WTC11 (cell line): ENCODE data around the gene CPB2. TPM values are rescaled to one million over a fixed set of nuclear protein-coding genes. Genes with fewer than 3 reads are reported as not detected.

ENCODE experiments used
- ATAC-seq: fragments of 200-7000 bp; cut with Tn5 transposase; 2 replicates; pipeline ENCODE4 v1.10.0; 2021; ENCODE audit warnings: mild to moderate bottlenecking, moderate library complexity
- CTCF ChIA-PET: fragments of 300-600 bp; sonication (Branson Sonifier 250); formaldehyde crosslinking; loops from one replicate; lab custom pipeline; 2021; ENCODE audit warnings: antibody characterized with exemption; lab: Charles Lee
- POLR2A ChIA-PET: fragments of 350-600 bp; sonication (Branson Sonifier 250); formaldehyde crosslinking; loops from one replicate; lab custom pipeline; 2021; ENCODE audit warnings: antibody characterized with exemption; lab: Charles Lee
- DNase-seq: peaks from one replicate; pipeline ENCODE4 v3.0.0; 2021; ENCODE audit warnings: low spot score
- H3K27ac Mint-ChIP-seq: 2 replicates; pipeline ENCODE4 v1.8.0; 2021; ENCODE audit warnings: mixed read lengths
- H3K27me3 Mint-ChIP-seq: 2 replicates; pipeline ENCODE4 v1.8.0; 2021; ENCODE audit warnings: low read depth, mild to moderate bottlenecking, moderate library complexity, mixed read lengths
- H3K36me3 Mint-ChIP-seq: 2 replicates; pipeline ENCODE4 v1.8.0; 2021; ENCODE audit warnings: mixed read lengths
- H3K4me1 Mint-ChIP-seq: 2 replicates; pipeline ENCODE4 v1.8.0; 2022; ENCODE audit warnings: mixed read lengths
- H3K4me3 Mint-ChIP-seq: 2 replicates; pipeline ENCODE4 v1.8.0; 2021; ENCODE audit warnings: mild to moderate bottlenecking, moderate library complexity, mixed read lengths
- H3K9me3 Mint-ChIP-seq: 2 replicates; pipeline ENCODE4 v1.8.0; 2021; ENCODE audit warnings: mixed read lengths
- AFF4 ChIP-seq: sonication (generic); formaldehyde crosslinking; IDR thresholded peaks from 2 replicates; pipeline ENCODE4 v1.8.1; 2023; ENCODE audit warnings: mild to moderate bottlenecking, missing genetic modification reagents, borderline replicate concordance
- CTCF ChIP-seq: fragments of 200-600 bp; IDR thresholded peaks from 2 replicates; pipeline ENCODE4 v1.8.0; 2022; ENCODE audit warnings: antibody characterized with exemption
- ERG ChIP-seq: fragments of 250-450 bp; sonication (Bioruptor Pico); IDR thresholded peaks from 2 replicates; pipeline ENCODE4 v1.8.0; 2021; ENCODE audit warnings: mild to moderate bottlenecking
- FOXJ3 ChIP-seq: sonication (generic); formaldehyde crosslinking; IDR thresholded peaks from 2 replicates; pipeline ENCODE4 v1.9.0; 2021; ENCODE audit warnings: missing genetic modification reagents, mild to moderate bottlenecking, borderline replicate concordance
- FOXK1 ChIP-seq: sonication (generic); formaldehyde crosslinking; IDR thresholded peaks from 2 replicates; pipeline ENCODE4 v1.8.0; 2022; ENCODE audit warnings: mild to moderate bottlenecking, moderate library complexity, missing genetic modification reagents
- GABPB1 ChIP-seq: sonication (generic); formaldehyde crosslinking; IDR thresholded peaks from 2 replicates; pipeline ENCODE4 v1.8.1; 2023; ENCODE audit warnings: mild to moderate bottlenecking, missing genetic modification reagents
- GRHL2 ChIP-seq: fragments of 250-450 bp; sonication (Bioruptor Pico); IDR thresholded peaks from 2 replicates; pipeline ENCODE4 v1.8.0; 2022; ENCODE audit warnings: mild to moderate bottlenecking, moderate library complexity; ENCODE audit not compliant: insufficient replicate concordance, severe bottlenecking
- IRF2 ChIP-seq: sonication (generic); formaldehyde crosslinking; IDR thresholded peaks from 2 replicates; pipeline ENCODE4 v1.8.0; 2022; ENCODE audit warnings: low read depth, missing genetic modification reagents, borderline replicate concordance
- MXD4 ChIP-seq: fragments of 250-450 bp; sonication (Bioruptor Pico); IDR thresholded peaks from 2 replicates; pipeline ENCODE4 v1.8.0; 2021; ENCODE audit warnings: mild to moderate bottlenecking, moderate library complexity, borderline replicate concordance
- OVOL2 ChIP-seq: fragments of 250-450 bp; sonication (Bioruptor Pico); IDR thresholded peaks from 2 replicates; pipeline ENCODE4 v1.9.0; 2021; ENCODE audit warnings: mild to moderate bottlenecking, borderline replicate concordance
- SP1 ChIP-seq: sonication (generic); formaldehyde crosslinking; conservative IDR thresholded peaks from 2 replicates; pipeline ENCODE4 v1.8.1; 2022; ENCODE audit warnings: missing genetic modification reagents
- STAT6 ChIP-seq: sonication (generic); formaldehyde crosslinking; conservative IDR thresholded peaks from 2 replicates; pipeline ENCODE4 v1.8.1; 2023; ENCODE audit warnings: mild to moderate bottlenecking, low read depth, missing genetic modification reagents, moderate library complexity
- USF1 ChIP-seq: sonication (generic); formaldehyde crosslinking; IDR thresholded peaks from 2 replicates; pipeline ENCODE4 v1.8.0; 2022; ENCODE audit warnings: mild to moderate bottlenecking, missing genetic modification reagents
- ZMAT4 ChIP-seq: fragments of 250-450 bp; sonication (Bioruptor Pico); IDR thresholded peaks from 2 replicates; pipeline ENCODE4 v1.9.0; 2021; ENCODE audit warnings: mild to moderate bottlenecking
- ZNF416 ChIP-seq: fragments of 250-450 bp; sonication (Bioruptor Pico); IDR thresholded peaks from 2 replicates; pipeline ENCODE4 v1.9.0; 2021; ENCODE audit warnings: mild to moderate bottlenecking, inconsistent platforms
- ZNF532 ChIP-seq: fragments of 250-450 bp; sonication (Bioruptor Pico); IDR thresholded peaks from 2 replicates; pipeline ENCODE4 v1.9.0; 2021; ENCODE audit warnings: mild to moderate bottlenecking, borderline replicate concordance
- ZSCAN18 ChIP-seq: fragments of 250-450 bp; sonication (Bioruptor Pico); IDR thresholded peaks from 2 replicates; pipeline ENCODE4 v2.1.2; 2022; ENCODE audit warnings: mild to moderate bottlenecking, moderate library complexity
- total RNA-seq: library from RNA; stranded (reverse); gene quantifications from 3 replicates; pipeline ENCODE4 v1.2.3, GENCODE V29; 2021

Gene CPB2
- total RNA-seq, 1 experiment from 2014 or later: 0.33 TPM

GRCh38 chr13:46077265-46077664, 27.6 kb downstream of the CPB2 start:
- no peak overlapping the region for H3K4me3 Mint-ChIP-seq
- H3K36me3 Mint-ChIP-seq: no peaks in the 10 kb centered on the region
- TF ChIP-seq MXD4 (CRISPR knock-in tag) (no peak), IRF2 (CRISPR knock-in tag) (no peak), SP1 (CRISPR knock-in tag) (no peak), STAT6 (CRISPR knock-in tag) (no peak), CTCF (no peak), FOXK1 (CRISPR knock-in tag) (no peak), ZNF532 (CRISPR knock-in tag) (no peak), ZMAT4 (CRISPR knock-in tag) (no peak), OVOL2 (CRISPR knock-in tag) (no peak), GRHL2 (CRISPR knock-in tag) (no peak), GABPB1 (CRISPR knock-in tag) (no peak)
- H3K4me1 Mint-ChIP-seq: no peaks in the 10 kb centered on the region
- no peak for DNase-seq
- ATAC-seq: no peak
- POLR2A ChIA-PET: no interaction called here
- peaks cover 13% of the 10 kb centered on the region for H3K9me3 Mint-ChIP-seq
- H3K27me3 Mint-ChIP-seq: no peaks in the 10 kb centered on the region
- CTCF ChIA-PET: no interaction called here
- no peak overlapping the region for H3K27ac Mint-ChIP-seq

GRCh38 chr13:46076827-46077226, 28.0 kb downstream of the CPB2 start:
- no peak for DNase-seq
- POLR2A ChIA-PET: no interaction called here
- no peaks in the 10 kb centered on the region for H3K36me3 Mint-ChIP-seq
- peaks cover 13% of the 10 kb centered on the region for H3K9me3 Mint-ChIP-seq
- no peak overlapping the region for H3K4me3 Mint-ChIP-seq
- no peak for ATAC-seq
- H3K27me3 Mint-ChIP-seq: no peaks in the 10 kb centered on the region
- H3K4me1 Mint-ChIP-seq: no peaks in the 10 kb centered on the region
- CTCF ChIA-PET: no interaction called here
- no peak overlapping the region for H3K27ac Mint-ChIP-seq
- TF ChIP-seq ZNF416 (CRISPR knock-in tag) (no peak), OVOL2 (CRISPR knock-in tag) (no peak), ZSCAN18 (CRISPR knock-in tag) (no peak), AFF4 (no peak), ERG (CRISPR knock-in tag) (no peak), FOXJ3 (CRISPR knock-in tag) (no peak), USF1 (CRISPR knock-in tag) (no peak)
